ENCODE measurements around the gene TARDBP. TPM values are rescaled to one million over a fixed set of nuclear protein-coding genes. Genes with fewer than 3 reads are reported as not detected.
A peak's percentile ranks its signal among the peaks of the same experiment; 100 is the strongest.

Gene TARDBP
- polyA plus RNA-seq, 6 donors from 2014 or later: 38.9 to 83.8 (median 64.3) TPM

DNA sequence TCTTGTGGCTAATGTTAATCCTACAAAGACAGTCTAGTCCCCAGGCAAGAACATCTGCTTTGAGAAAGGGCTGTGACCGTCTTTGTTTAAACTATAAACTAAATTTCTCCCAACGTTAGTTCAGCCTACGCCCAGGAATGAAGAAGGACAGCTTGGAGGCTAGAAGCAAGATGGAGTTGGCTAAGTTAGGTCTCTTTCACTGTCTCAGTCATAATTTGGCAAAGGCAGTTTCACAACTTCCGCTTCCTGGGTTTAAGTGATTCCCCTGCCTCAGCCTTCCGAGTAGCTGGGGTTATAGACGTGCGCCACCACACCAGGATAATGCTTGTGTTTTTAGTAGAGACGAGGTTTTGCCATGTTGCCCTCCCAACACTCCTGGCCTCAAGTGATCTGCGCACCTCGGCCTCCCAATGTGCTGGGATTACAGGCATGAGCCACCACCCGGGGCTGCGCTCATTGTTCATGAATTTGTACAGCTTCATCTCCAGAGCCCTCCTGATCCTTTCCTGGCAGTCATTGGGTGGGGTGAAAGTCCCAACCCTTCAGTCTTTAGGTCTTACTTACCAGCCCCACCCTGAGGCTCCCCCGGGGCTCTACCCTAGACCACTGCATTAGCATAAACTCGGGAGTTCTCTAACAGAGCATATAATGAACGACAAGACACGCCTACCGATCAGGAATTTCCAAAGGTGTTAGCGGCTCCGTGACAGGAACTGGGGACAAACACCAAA is 39.5 kb downstream of the TARDBP start:
- Mint-ChIP-seq H3K27me3 (no peaks in the 10 kb centered on the region), H3K9me3 (no peaks in the 10 kb centered on the region), H3K4me1 (peaks cover 0 to 5% (median under 1%) of the 10 kb centered on the region in 3 donors), H3K4me3 (no peak overlapping the region), H3K36me3 (no peaks in the 10 kb centered on the region), H3K27ac (peak overlapping the region in 3 of 6 donors; percentile 7 to 60 (median 32))
- DNase-seq: no peak
- no peak for ATAC-seq (ENCODE audit: low read depth in 2 of 2)

DNA sequence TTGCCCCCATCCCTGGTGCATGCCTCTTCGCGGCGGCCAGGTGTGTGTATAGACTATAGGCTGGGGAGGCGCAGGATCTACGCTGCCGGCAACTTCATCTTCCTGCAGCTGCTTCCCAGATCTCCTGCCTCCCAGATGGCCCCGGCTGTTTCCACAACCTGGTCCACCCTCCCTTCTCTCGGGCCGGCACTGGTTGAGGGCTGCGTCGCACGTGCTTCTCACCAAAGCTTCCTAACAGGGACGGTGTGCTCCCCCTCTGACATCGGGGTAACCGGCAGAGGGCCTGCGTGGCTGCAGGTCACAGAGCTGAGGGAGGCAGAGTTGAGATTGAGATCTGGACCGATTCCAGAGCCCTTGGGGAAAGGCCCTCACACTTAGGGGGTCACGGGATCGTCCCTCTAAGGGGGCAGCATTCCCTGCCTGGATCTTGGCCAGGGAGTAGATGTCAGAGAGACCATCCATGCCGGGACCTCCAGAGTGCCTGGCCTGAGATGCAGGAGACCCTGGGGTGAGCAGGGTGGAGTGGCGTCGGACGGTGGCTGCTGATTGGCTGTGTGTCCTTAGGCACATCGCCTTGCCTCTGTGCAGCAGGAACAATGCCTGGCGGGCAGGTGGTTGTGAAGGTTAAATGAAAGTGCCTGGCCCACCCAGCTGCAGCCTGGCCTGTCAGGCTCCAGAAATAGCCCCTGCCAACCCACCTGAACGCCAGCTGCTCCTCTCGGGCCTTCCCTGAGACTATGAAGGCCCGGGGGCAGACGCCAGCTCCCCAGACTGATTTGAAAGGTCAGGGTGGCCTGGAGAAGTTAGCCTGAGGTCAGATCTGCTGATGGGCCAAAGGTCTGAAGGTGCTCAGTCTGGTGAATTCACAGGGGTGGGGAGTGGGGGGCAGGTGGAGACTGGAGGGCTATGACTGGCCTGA is 40.6 kb downstream of the TARDBP start:
- no peaks in the 10 kb centered on the region for H3K27me3 Mint-ChIP-seq
- DNase-seq: no peak
- H3K4me3 Mint-ChIP-seq: no peak overlapping the region
- peaks cover 0 to 6% (median 5%) of the 10 kb centered on the region in 3 donors for H3K4me1 Mint-ChIP-seq
- H3K36me3 Mint-ChIP-seq: no peaks in the 10 kb centered on the region
- no peak overlapping the region for H3K27ac Mint-ChIP-seq
- H3K9me3 Mint-ChIP-seq: no peaks in the 10 kb centered on the region
- ATAC-seq (ENCODE audit: low read depth in 2 of 2): no peak

DNA sequence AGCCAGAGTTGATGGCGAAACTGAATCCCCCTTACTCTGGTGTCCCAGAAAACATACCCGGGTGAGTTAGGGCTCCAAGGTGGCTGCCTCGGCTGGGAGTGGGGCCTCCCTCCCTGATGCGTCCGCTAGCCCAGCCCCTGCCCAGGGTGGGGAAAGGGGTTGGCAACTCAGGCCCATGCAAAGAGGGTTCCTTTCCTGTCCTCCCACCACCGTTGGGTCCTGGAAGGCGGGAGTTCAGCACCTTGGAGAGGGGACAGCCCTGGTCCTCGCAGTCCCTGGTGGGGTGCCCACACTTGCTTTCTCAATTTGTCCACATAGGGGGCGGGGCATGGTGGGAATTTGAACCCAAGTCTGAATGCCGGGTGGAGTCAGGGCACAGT is 41.3 kb downstream of the TARDBP start:
- Mint-ChIP-seq H3K27me3 (no peaks in the 10 kb centered on the region), H3K27ac (no peak overlapping the region), H3K36me3 (no peaks in the 10 kb centered on the region), H3K4me1 (peaks cover 1 to 8% (median 5%) of the 10 kb centered on the region in 3 donors), H3K4me3 (no peak overlapping the region), H3K9me3 (no peaks in the 10 kb centered on the region)
- DNase-seq (no peak), ATAC-seq (ENCODE audit: low read depth in 2 of 2) (no peak)

DNA sequence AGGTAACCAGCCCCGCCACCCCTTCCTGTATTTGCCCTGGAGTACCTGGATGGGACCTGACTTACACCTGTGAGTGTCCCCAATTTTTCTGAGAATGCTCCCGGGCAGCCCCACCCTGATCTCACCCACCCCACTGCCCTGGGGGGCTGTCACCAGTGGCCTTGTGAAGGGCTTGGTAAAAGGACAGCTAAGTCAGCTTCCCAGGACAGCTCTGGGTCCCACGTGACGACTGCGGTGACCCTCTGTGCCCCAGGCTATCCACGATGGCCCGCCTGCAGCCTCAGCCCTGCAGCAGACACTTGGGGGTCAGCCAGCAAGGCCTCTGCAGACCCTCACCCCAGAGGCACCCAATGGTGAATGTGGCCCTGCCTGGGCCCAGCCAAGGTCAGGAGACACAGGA is 41.7 kb downstream of the TARDBP start:
- H3K4me3 Mint-ChIP-seq: peak overlapping the region in 1 of 8 donors; percentile 27
- H3K36me3 Mint-ChIP-seq: no peaks in the 10 kb centered on the region
- H3K27ac Mint-ChIP-seq: peak overlapping the region in 2 of 6 donors; percentile 56 to 94
- no peaks in the 10 kb centered on the region for H3K27me3 Mint-ChIP-seq
- ATAC-seq (ENCODE audit: low read depth in 2 of 2): no peak
- DNase-seq: no peak
- no peaks in the 10 kb centered on the region for H3K9me3 Mint-ChIP-seq
- H3K4me1 Mint-ChIP-seq: peaks cover 6 to 11% (median 9%) of the 10 kb centered on the region in 3 donors

DNA sequence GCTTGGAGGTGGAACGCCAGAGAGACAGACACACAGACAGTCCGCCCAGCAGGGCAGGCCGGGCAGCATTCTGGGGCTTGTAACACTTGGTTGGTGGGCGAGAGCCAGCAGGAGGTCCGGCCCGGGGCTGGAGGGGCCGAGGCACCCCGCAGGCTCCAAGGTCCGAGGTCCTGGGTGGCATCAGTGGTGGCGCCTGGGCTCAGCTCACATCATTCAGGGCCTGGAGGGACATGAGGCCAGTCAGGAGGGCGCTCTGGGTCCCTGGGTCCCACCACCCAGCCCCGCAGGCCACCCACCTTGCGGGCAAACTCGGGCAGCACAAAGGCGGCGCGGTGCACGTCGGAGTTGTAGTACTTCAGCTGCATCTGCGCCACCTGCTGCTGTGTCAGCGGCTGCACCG is 42.2 kb downstream of the TARDBP start:
- Mint-ChIP-seq H3K4me3 (peak overlapping the region in 1 of 8 donors; percentile 27), H3K36me3 (no peaks in the 10 kb centered on the region), H3K27me3 (no peaks in the 10 kb centered on the region), H3K9me3 (no peaks in the 10 kb centered on the region), H3K4me1 (peaks cover 8 to 12% (median 10%) of the 10 kb centered on the region in 3 donors), H3K27ac (peak overlapping the region in 2 of 6 donors; percentile 56 to 94)
- DNase-seq (no peak), ATAC-seq (ENCODE audit: low read depth in 2 of 2) (no peak)

DNA sequence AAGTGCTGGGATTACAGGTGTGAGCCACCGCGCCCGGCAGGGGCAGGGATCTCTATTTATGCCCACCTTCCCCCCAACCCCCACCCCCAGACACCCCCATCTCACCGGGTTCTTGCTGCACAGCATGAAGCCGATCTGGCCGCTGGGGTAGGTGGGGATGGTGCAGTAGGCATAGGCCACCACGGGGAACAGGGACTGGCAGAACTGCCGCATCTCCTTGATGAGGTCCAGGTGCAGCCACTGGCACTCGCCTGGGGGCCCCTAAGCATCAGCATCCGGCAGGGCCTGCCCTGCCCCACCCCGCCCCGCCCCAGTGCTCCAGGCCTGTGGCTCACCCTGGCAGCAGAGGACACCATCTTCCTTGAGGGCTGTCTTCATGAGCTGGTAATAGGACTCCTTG is 43.2 kb downstream of the TARDBP start:
- H3K9me3 Mint-ChIP-seq: no peaks in the 10 kb centered on the region
- H3K27ac Mint-ChIP-seq: no peak overlapping the region
- peaks cover 10 to 17% (median 16%) of the 10 kb centered on the region in 3 donors for H3K4me1 Mint-ChIP-seq
- DNase-seq (no peak), ATAC-seq (ENCODE audit: low read depth in 2 of 2) (no peak)
- no peaks in the 10 kb centered on the region for H3K27me3 Mint-ChIP-seq
- H3K36me3 Mint-ChIP-seq: no peaks in the 10 kb centered on the region
- H3K4me3 Mint-ChIP-seq: peak overlapping the region in 1 of 8 donors; percentile 6

DNA sequence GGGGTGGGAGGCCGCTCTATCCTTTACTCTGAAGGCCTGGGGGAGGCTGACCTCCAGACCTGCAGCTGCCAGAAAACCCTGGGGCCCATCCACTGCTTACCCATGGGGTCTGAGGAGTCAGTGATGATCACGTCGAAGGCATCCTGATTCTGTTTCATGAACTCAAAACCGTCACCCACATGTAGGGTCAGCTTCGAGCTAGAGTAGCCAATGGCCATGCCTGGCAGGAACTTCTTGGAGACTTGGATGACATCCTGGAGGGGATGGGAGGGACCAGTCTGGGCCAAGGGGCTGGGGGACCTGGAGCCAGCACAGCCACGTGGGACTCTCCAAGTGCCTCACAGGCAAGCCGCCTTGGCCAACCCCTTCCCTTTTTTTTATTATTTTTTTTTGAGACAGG is 44.0 kb downstream of the TARDBP start:
- no peak for ATAC-seq (ENCODE audit: low read depth in 2 of 2)
- no peak for DNase-seq
- peaks cover 14 to 24% (median 19%) of the 10 kb centered on the region in 3 donors for H3K4me1 Mint-ChIP-seq
- H3K36me3 Mint-ChIP-seq: no peaks in the 10 kb centered on the region
- H3K9me3 Mint-ChIP-seq: no peaks in the 10 kb centered on the region
- H3K4me3 Mint-ChIP-seq: peak overlapping the region in 1 of 8 donors; percentile 72
- H3K27ac Mint-ChIP-seq: no peak overlapping the region
- H3K27me3 Mint-ChIP-seq: no peaks in the 10 kb centered on the region

DNA sequence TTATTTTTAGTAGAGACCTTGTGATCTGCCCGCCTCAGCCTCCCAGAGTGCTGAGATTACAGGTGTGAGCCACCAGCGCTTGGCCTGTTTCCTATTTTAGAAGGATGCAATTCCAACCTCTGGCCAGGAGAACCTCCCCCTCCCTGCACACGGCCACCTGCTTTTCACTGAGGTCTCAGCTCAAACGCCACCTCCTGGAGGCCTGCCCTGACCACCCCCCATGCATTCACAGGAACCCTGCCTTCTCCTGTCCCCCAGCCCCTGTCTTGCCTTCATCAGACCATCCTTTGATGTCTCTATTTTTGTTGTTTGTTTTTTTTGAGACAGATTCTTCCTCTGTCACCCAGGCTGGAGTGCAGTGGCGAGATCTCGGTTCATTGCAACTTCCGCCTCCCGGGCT is 45.0 kb downstream of the TARDBP start:
- no peaks in the 10 kb centered on the region for H3K9me3 Mint-ChIP-seq
- H3K36me3 Mint-ChIP-seq: no peaks in the 10 kb centered on the region
- H3K27ac Mint-ChIP-seq: peak overlapping the region in 1 of 6 donors; percentile 87
- H3K4me3 Mint-ChIP-seq: peak overlapping the region in 4 of 8 donors; percentile 49 to 84 (median 63)
- H3K27me3 Mint-ChIP-seq: no peaks in the 10 kb centered on the region
- ATAC-seq (ENCODE audit: low read depth in 2 of 2) (no peak), DNase-seq (no peak)
- H3K4me1 Mint-ChIP-seq: peaks cover 14 to 29% (median 15%) of the 10 kb centered on the region in 3 donors

DNA sequence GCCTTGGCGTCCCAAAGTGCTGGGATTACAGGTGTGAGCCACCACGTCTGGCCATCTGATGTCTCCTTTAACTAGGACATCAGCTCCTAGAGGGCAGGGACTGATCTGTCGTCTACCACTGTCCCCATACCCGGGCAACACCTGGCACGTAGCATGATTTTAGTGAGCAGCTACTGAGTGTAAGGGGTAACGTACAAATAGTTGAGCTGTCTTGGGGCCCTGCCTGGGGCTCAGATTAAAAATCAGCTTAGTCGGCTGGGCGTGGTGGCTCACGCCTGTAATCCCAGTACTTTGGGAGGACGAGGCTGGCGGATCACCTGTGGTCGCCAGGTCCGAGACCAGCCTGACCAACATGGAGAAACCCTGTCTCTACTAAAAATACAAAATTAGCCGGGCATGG is 45.6 kb downstream of the TARDBP start:
- no peaks in the 10 kb centered on the region for H3K9me3 Mint-ChIP-seq

DNA sequence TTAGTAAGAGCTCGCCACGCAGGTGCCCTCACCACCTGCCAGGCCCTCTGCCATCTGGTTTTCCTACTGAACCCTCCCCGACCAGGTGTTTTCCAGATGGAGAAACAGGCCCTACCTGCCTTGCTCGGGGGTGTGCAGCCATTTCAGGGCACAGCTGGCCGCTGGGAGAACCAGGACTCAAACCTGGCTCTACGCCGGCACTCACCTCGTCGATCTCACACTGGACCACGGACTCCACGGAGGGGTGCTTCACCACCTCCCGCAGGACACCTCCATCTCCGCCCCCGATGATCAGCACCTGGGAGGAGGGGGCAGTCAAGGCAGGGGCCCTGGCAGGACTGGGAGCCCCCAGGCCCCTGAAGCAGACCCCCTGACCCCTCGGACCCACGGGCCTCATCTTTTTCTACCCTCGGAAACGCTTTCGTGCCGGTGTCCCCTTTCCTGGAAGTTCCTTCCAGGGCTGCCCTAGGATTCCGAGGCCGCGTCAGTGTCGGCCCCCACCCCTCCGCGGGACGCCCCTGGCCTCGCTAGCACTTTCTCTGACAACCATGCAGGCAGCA is 46.2 kb downstream of the TARDBP start:
- no peaks in the 10 kb centered on the region for H3K9me3 Mint-ChIP-seq
- no peaks in the 10 kb centered on the region for H3K36me3 Mint-ChIP-seq
- peak overlapping the region; percentile 85 to 94 (median 90) for H3K4me3 Mint-ChIP-seq

More for the DNA sequence above, 45.6 kb downstream of the TARDBP start:
- DNase-seq (no peak), ATAC-seq (ENCODE audit: low read depth in 2 of 2) (no peak)
- Mint-ChIP-seq H3K27ac (peak overlapping the region in 3 of 6 donors; percentile 7 to 38 (median 26)), H3K27me3 (no peaks in the 10 kb centered on the region), H3K4me1 (peaks cover 14 to 29% (median 15%) of the 10 kb centered on the region in 3 donors), H3K36me3 (no peaks in the 10 kb centered on the region), H3K4me3 (peak overlapping the region; percentile 35 to 92 (median 64))

DNA sequence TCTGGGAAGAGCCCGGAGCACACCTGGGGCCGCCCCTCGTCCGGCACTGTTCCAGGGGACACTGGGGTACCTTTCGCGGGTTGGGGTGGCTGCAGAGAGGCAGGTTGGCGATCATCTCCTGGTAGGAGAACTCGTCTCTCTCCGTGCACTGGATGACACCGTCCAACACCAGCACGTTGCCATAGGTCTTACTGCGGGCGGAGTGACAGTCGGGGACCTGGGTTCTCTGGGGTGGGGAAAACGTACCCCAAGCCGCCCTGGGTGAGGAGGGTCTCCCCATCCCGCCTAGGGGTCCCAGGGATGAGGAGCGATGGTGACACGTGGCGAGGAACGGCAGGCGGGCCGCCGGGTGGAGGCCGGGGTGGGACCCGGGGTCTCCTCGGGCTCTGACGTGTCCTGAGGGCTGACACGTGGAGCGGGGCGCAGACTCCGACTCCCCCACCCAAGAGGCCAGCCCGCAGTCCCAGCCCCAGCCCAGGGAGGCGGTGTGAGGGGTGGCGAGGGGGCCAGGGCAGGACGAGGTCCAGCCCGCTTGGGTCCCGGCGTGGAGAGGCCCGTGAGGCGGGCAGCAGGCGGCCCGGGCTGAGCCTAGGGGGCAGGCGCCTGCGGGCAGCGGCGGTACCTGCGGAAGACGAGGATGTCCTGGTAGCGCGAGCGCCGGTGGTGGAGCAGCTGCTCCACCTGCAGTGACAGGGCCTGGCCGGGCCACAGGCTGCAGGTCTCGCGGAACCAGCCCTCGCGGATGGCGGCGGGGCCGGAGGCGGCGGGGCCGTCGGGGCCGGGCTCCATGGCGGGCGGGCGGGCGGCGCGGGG is 46.9 kb downstream of the TARDBP start:
- H3K4me1 Mint-ChIP-seq: peaks cover 14 to 29% (median 15%) of the 10 kb centered on the region in 3 donors
- peak overlapping the region in 4 of 6 donors; percentile 70 to 92 (median 72) for H3K27ac Mint-ChIP-seq
- H3K36me3 Mint-ChIP-seq: no peaks in the 10 kb centered on the region
- ATAC-seq (ENCODE audit: low read depth in 2 of 2): peak; percentile 24 to 25
- H3K4me3 Mint-ChIP-seq: peak overlapping the region; percentile 85 to 94 (median 90)
- no peaks in the 10 kb centered on the region for H3K27me3 Mint-ChIP-seq
- DNase-seq: no peak
- H3K9me3 Mint-ChIP-seq: no peaks in the 10 kb centered on the region

More for the DNA sequence above, 46.2 kb downstream of the TARDBP start:
- Mint-ChIP-seq H3K4me1 (peaks cover 14 to 29% (median 15%) of the 10 kb centered on the region in 3 donors), H3K27me3 (no peaks in the 10 kb centered on the region), H3K27ac (peak overlapping the region in 2 of 6 donors; percentile 62 to 75)
- DNase-seq (no peak), ATAC-seq (ENCODE audit: low read depth in 2 of 2) (no peak)

DNA sequence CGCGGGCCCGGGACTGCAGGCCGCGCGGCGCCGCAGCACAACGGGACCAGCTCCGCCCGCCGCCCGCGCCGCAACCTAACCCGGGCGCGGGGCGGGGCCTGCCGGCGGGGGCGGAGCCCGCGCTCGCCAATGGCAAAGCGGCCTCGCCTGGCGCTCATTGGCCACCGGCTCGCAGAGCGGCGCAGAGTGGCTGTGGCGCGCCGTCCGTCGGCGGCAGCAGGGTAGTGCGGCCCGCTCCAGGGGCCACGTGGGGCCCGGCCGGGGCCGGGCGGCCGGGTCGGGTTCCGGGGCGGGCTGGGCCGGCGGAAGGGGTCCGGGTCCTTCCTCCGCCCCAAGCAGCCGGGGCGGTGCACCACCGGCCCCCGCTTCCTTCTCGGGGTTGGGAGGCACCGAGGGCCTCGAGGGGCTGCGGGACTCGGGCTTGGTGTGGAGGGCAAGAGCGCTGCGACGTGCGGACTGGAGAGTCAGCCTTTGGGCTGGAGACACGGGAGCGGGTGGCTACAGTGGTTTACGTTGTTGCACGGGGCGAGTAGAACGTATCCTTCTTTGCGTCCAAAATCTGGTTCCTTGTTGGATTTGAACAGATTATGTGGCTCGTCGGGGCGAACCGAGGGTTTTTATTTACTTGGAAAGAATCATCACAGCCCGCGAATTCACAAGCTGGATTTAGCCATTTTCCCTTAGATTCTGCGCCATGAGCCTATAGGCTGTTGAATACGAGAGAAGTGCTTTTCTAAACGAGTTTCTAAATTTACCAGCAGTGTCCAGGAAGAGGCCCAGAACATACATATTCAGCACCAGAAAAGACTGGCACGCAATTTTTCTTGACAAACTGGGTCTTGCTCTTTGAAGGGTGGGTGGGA is 47.7 kb downstream of the TARDBP start, which contains the start of gene SRM:
Gene SRM, minus strand, starts transcription at position 51 of the 863 bp plus-strand sequence. CDS start 75 bp downstream, outside the sequence.
- Mint-ChIP-seq H3K27me3 (no peaks in the 10 kb centered on the region), H3K27ac (peak within 1 kb of the TSS in 5 of 6 donors; percentile 55 to 92 (median 83)), H3K36me3 (peaks cover 0 to 3% of the 10 kb centered on the region in 2 donors), H3K4me1 (peaks cover 14 to 29% (median 15%) of the 10 kb centered on the region in 3 donors), H3K4me3 (peak within 1 kb of the TSS; percentile 85 to 96 (median 92)), H3K9me3 (no peaks in the 10 kb centered on the region)
- DNase-seq (peak; percentile 94), ATAC-seq (ENCODE audit: low read depth in 2 of 2) (peak; percentile 94 to 95)
